SK-N-SH treated with all-trans-retinoic acid at 6 μM for 48 hours (cell line): ENCODE data around the gene EPHA4.

Experiments
- ESRRG ChIP-seq: fragments of 250-450 bp; sonication (Bioruptor Pico); IDR thresholded peaks from 2 replicates; pipeline ENCODE4 v1.6.1; 2021; ENCODE audit warnings: mild to moderate bottlenecking
- OSR1 ChIP-seq: fragments of 250-450 bp; sonication (Bioruptor Pico); IDR thresholded peaks from 2 replicates; pipeline ENCODE4 v1.8.0; 2022; ENCODE audit warnings: moderate library complexity, mild to moderate bottlenecking, inconsistent platforms
- RARB ChIP-seq: fragments of 250-450 bp; sonication (Bioruptor Pico); IDR thresholded peaks from 2 replicates; pipeline ENCODE4 v1.8.0; 2021; ENCODE audit warnings: mild to moderate bottlenecking, moderate library complexity
- TF ChIP-seq, protein P1 (sequence below): fragments of 250-450 bp; sonication (Bioruptor Pico); IDR thresholded peaks from 2 replicates; pipeline ENCODE4 v1.5.1; 2021; ENCODE audit warnings: mild to moderate bottlenecking, moderate library complexity
- TF ChIP-seq, protein P2 (sequence below): fragments of 250-450 bp; sonication (Bioruptor Pico); IDR thresholded peaks from 2 replicates; pipeline ENCODE4 v1.5.1; 2020; ENCODE audit warnings: low read depth, mild to moderate bottlenecking, moderate library complexity
- TF ChIP-seq, protein P3 (sequence below): fragments of 250-450 bp; sonication (Bioruptor Pico); IDR thresholded peaks from 2 replicates; pipeline ENCODE4 v1.8.0; 2020; ENCODE audit warnings: mild to moderate bottlenecking, moderate library complexity, borderline replicate concordance

DNA sequence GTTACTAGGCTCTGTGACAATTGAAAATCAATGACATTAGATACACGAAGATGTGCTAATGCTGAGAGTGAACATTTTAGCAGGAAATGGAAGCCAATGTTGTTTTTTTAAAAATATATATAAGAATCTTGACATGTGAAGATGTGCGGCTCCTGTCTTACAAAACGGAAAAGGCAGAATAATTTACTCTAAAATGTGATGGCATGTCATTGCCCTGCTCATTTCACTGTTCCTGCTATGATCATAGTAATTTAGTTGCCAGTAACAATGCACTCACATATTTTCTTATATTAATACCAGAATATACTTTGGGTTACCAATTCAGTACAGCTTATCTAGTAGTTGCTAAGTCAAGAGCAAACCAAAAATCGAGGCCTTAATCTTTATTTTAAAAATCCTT, 10.3 kb downstream of the EPHA4 start:
- TF ChIP-seq, protein P1, sequence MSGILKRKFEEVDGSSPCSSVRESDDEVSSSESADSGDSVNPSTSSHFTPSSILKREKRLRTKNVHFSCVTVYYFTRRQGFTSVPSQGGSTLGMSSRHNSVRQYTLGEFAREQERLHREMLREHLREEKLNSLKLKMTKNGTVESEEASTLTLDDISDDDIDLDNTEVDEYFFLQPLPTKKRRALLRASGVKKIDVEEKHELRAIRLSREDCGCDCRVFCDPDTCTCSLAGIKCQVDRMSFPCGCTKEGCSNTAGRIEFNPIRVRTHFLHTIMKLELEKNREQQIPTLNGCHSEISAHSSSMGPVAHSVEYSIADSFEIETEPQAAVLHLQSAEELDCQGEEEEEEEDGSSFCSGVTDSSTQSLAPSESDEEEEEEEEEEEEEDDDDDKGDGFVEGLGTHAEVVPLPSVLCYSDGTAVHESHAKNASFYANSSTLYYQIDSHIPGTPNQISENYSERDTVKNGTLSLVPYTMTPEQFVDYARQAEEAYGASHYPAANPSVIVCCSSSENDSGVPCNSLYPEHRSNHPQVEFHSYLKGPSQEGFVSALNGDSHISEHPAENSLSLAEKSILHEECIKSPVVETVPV (CRISPR knock-in tag) = no peak
- TF ChIP-seq ESRRG (CRISPR knock-in tag) (no peak), RARB (CRISPR knock-in tag) (no peak), OSR1 (no peak)
- TF ChIP-seq, protein P2, sequence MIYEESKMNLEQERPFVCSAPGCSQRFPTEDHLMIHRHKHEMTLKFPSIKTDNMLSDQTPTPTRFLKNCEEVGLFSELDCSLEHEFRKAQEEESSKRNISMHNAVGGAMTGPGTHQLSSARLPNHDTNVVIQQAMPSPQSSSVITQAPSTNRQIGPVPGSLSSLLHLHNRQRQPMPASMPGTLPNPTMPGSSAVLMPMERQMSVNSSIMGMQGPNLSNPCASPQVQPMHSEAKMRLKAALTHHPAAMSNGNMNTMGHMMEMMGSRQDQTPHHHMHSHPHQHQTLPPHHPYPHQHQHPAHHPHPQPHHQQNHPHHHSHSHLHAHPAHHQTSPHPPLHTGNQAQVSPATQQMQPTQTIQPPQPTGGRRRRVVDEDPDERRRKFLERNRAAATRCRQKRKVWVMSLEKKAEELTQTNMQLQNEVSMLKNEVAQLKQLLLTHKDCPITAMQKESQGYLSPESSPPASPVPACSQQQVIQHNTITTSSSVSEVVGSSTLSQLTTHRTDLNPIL (CRISPR knock-in tag) = no peak
- TF ChIP-seq, protein P3, sequence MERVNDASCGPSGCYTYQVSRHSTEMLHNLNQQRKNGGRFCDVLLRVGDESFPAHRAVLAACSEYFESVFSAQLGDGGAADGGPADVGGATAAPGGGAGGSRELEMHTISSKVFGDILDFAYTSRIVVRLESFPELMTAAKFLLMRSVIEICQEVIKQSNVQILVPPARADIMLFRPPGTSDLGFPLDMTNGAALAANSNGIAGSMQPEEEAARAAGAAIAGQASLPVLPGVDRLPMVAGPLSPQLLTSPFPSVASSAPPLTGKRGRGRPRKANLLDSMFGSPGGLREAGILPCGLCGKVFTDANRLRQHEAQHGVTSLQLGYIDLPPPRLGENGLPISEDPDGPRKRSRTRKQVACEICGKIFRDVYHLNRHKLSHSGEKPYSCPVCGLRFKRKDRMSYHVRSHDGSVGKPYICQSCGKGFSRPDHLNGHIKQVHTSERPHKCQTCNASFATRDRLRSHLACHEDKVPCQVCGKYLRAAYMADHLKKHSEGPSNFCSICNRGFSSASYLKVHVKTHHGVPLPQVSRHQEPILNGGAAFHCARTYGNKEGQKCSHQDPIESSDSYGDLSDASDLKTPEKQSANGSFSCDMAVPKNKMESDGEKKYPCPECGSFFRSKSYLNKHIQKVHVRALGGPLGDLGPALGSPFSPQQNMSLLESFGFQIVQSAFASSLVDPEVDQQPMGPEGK (CRISPR knock-in tag) = no peak
